Activated CD4-positive, alpha-beta T cell treated with anti-CD3 and anti-CD28 coated beads, Interleukin-10, Interleukin-2, amounts not matched to agents 100 ng/mL and 50 ng/mL, durations not matched to agents 16 hours and 8 hours (primary cell): Measurements from ENCODE around the gene EXOSC7.
A peak's percentile ranks its signal among the peaks of the same experiment; 100 is the strongest.

Source experiments
- DNase-seq: peaks from one replicate; pipeline ENCODE4 v3.0.0-alpha.2; 2020

Gene EXOSC7

DNA sequence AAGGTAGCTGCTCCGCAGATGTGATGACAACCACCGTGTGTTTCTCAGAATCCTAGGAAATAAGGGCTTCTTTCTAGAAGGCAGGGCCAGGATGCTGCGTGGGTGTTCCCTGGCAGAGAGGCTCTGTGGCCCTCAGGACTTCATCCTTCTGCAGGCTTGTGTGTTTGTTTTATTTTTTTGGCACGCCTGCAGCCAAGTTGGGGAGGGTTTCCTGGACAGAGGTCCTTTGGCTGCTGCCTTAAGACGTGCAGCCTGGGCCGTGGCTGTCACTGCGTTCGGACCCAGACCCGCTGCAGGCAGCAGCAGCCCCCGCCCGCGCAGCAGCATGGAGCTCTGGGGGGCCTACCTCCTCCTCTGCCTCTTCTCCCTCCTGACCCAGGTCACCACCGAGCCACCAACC lies 50.0 kb downstream of the EXOSC7 start, which contains the start of gene CLEC3B:
Gene CLEC3B (plus strand): TSS at position 266 of the 400 bp plus-strand sequence. CDS start 60 bp downstream, at position 326.
- DNase-seq: no peak

DNA sequence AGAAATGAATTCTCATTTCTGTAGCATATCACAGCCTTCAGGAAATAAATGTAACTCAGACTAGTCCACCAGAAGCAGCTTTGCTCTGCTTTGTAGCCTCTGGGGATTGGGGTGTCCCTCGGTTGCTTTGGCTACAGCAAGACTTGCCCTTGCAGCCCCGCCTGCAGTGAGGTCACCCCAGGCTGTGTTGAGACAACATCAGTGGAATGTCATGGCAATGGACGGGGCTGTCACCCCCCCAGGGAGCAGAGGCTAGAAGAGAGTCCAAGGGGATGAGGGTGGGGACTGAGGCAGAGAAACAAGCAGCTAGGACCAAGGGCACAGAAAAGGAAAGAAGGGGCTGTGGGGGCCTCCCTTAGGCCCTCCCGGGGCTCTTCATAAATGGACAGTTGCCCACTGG lies 50.9 kb downstream of the EXOSC7 start:
- DNase-seq: no peak

DNA sequence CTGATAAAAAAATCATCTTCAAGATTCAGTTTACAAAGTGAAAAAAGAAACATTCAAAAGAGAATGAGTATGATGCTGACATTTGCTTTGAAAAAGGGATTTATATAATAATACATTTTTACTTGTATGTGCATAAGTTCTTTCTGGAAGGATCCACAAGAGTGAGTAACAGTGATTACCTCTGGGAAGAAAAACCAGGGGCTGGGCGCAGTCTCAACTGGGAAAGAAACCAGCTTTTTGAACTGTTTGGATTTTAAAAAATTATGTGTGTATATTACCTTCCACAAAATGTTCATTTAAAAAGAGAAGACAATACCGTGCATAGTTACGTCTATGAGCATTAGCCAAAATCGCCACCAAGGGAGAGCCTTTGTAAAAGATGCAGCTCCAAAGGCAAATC lies 51.4 kb downstream of the EXOSC7 start:
- no peak for DNase-seq

DNA sequence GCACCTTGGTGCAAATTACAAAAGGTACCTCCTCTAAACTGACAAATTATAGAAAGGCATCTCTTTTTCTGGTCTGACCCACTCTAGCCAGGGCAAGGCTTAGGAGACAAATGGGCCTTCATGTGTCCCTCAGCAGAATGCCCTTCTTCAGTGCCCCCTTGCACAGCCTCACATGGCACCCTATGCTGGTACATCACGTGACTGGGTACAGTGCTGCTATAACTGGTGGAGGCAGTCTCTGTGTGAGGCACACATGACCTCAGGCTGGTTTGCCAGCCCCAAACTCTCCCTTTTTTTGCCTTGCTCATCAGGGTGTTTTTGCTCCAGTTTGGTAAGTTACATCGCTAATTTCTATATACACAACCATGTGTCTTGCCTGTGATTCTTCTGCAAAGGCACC lies 53.2 kb downstream of the EXOSC7 start:
- no peak for DNase-seq

DNA sequence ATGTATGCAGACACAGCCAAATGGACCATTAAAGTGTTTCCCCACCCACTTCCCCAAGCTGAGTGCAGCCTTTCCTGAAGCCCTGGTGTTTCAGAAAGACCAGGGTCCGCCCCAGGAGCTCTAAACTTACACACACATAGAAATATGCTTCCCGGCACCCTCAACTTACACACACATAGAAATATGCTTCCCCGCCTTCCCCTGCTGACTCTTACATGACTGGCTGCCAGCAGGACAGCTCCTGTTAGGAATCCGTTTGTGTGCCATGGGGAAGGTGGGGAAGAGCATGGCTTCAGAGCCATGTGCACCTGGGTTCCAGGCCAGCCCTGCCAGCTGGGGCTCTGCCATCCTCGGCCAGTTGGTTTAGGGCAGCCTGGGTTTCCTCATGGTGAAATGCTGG lies 53.6 kb downstream of the EXOSC7 start:
- no peak for DNase-seq

GRCh38 chr3:45031531-45031930 lies 55.5 kb downstream of the EXOSC7 start:
- DNase-seq: no peak

- DNase-seq: no peak
Measured at GRCh38 chr3:45032113-45032512, 56.1 kb downstream of the EXOSC7 start.

- DNase-seq: no peak
Measured at GRCh38 chr3:45033791-45034190, 57.7 kb downstream of the EXOSC7 start.

- peak; percentile 59 for DNase-seq
Measured at GRCh38 chr3:45034612-45035252, 58.7 kb downstream of the EXOSC7 start.

- no peak for DNase-seq
Measured at GRCh38 chr3:45035441-45036301, 59.6 kb downstream of the EXOSC7 start.

DNA sequence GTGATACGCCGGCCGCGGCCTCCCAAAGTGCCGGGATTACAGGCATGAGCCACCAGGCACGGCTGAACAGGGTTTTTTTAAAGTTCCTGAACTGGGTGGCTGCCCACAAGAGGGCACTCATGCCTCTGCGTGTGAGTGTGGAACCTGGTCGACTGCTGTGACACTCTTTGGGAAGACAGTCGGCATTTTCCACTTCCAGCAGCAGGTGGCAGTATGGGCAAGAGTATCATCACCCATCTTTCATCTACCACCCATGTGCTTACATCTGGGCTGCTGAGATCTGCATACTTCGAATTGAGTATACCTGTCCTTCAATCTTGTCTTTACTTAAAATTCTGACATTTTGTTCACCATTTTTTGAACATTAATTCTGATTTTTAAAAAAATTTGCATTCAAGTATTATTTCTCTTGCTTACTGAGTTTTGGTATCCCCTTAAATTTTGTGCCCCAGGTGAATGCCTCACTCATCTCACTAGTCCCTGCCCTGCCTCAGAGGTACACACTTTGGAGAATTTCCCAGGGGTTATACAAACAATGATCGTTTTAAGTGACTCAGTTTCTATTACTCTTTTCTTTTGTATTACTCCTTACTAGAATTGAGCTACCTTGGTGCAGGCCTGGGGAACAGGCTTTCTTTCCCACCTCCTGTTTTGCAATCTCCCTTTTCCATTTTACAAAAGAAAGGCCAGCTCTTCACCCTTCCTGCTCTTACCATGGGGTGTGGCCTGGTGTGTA lies 61.8 kb downstream of the EXOSC7 start:
- DNase-seq: peak; percentile 95

DNA sequence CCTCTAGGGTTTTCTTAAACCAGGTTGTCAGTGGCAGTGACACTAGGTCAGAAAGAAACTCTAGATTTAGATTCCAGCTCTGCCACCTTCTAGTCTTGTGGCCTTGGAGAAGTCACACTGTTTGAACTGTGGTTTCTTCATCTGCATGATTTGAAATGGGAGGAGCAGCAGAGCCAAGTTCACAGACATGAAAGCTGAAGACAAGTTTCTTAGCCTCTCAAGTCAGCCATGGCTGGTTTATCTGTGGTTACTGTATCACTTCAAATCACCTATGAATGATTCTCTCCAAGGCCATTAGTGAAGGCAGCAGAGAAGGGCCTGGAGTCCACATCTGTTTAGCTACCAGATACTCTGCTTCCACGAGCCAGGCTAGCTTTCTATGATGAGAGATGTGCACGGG lies 65.6 kb downstream of the EXOSC7 start:
- DNase-seq: peak; percentile 42

DNA sequence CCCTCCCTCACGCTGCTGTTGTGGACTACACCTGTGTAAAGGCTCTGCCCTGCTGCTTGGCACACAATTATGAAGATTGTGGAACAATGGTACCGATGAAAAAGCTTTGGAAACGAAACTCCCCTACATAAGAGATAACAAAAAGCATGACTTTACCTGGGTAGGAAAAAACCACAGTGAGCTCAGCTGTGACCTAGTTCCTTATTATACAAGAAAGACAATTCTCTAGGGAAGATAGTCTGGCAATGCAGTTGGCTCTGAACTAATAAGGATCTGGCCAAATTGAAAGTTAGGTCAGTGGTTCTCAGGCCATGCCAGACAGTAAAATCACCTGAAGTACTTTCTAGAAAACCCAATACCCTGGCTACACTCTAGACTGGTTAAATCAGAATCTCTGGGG lies 66.1 kb downstream of the EXOSC7 start:
- no peak for DNase-seq

DNA sequence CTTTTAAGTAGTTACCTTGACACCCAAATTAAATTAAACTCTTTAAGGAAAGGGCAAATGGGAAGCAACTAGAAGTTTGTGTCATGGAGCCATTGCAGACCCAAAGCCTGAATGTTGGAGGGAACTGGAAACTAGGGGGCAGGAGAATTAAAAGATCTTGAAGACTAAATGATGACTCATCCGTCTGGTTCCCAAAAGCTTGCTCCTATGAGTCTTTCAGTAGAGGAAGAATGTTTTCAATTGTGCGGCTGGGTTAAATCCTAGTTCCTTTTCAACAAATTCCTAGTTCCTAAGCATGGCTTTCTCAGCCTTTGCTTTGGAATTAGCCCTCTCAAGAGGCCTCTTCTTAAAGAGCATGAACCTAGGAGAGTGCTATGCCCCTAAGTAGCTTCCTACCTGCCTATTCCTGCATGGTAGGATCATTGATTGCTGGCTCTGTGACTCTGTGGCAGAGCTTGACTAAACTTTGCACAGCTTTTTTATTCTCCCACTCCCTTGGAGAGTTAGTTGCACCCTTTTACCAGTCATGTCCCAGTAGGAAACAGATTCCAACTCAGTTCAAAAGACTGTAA lies 67.8 kb downstream of the EXOSC7 start:
- DNase-seq: no peak

GRCh38 chr3:45048244-45048643 lies 72.2 kb downstream of the EXOSC7 start:
- DNase-seq: no peak

- no peak for DNase-seq
Measured at GRCh38 chr3:45049807-45050206, 73.8 kb downstream of the EXOSC7 start.

DNA sequence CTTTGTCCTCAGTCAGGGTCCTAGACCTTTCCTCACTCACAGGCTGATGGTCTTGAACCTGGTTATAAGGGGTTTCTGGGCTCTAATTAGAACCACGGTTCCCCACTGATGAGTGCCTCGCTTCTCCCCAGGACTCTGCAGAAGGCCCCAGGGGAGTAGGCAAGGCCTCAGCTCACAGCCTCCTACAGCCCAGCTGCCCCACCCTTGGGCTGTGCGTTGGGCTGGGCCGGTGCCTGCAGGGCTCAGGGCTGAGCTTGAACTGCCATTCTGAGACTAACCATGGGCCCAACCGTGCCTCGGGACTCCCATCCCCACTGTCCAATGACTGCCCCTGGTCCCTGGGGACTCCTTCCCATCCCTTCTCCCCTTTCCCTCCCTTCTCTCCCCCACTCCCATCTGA lies 75.6 kb downstream of the EXOSC7 start:
- no peak for DNase-seq

DNA sequence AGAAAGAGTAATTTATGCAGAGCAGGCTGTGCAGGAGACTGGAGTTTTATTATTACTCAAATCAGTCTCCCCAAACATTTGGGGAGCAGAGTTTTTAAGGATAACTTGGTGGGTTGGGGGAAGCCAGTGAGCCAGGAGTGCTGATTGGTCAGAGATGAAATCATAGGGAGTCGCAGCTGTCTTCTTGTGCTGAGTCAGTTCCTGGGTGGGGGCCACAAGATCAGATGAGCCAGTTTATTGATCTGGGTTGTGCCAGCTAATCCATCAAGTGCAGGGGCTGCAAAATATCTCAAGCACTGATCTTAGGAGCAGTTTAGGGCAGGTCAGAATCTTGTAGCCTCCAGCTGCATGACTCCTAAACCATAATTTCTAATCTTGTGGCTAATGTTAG lies 77.8 kb downstream of the EXOSC7 start:
- DNase-seq: peak; percentile 21

DNA sequence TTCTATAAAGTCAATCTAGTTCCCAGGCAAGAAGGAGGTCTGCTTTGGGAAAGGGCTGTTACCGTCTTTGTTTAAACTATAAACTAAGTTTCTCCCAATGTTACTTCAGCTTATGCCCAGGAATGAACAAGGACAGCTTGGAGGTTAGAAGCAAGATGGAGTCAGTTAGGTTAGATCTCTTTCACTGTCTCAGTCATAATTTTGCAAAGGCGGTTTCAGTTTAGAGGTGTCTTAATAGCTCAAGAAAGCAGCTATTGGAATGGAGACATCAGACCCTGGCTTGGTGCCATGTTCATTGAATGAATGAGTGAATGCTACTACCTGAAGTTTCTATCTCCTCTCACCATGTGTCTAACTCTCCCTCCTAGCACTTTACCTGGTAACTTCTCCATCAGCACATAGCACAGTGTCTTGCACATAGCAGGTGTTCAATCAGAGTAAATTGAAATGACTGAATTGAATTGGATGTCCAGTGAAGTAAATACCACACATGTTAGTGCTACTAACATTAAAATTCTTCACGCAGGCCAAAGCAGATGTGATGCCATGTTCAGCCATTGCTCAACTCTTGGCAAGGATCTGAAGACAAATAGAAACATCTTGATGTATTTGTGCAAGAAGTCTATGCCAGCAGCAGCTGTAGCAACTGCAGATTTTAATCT lies 78.3 kb downstream of the EXOSC7 start:
- DNase-seq: peak; percentile 13

DNA sequence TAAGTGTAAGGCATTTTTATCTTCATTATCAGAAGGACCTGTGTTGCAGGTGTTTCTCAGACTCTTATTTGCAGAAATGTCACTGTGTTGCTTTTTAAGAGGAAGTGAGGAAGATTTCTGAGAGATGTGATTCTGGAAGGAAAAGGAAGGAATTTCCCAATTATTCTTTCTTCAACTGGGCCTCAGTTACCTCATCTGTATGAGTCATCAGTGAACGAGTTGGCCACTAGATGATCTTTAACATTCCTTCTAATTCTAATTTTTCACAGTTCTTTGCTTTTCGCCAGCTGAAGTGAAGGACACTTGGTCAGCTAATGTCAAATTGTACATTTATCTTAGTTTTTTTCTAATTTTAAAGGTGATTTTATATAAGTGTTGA lies 79.0 kb downstream of the EXOSC7 start:
- no peak for DNase-seq

DNA sequence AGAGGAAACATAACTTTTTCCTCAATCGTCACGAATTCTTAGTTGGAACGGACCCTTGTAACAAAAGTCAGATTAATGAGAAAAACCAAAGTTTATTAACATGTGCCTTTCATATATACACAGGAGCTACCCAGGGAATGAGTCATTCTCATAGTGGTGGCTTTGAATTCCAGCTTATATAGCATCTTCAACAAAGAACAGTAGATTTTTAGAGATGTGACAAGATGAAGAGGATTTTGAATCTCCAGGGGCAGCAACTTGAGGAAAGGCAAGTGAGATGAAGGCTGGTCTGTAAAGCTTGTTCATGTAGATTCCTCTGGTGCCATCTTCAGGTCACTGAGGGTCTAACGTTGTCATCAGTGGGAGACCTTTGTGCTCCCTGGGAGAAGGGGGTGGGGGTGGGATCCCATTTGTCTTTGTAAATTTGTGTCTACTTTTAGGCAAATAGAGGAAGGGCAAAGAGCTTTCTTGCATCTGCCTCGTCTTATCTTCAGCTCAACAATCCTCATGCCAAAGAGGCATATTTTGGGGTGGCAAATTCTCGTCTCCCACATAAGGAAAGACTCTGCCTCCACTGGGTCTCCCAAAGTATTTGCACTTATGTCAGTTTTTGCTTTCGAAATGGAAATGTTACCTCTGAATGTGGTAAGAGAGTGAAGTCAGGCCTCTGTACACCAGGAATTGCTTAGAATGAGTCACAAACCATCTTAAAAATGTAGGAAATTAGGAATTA lies 79.5 kb downstream of the EXOSC7 start:
- peak; percentile 20 for DNase-seq
